ENCODE results near the gene TRIM26.

DNA sequence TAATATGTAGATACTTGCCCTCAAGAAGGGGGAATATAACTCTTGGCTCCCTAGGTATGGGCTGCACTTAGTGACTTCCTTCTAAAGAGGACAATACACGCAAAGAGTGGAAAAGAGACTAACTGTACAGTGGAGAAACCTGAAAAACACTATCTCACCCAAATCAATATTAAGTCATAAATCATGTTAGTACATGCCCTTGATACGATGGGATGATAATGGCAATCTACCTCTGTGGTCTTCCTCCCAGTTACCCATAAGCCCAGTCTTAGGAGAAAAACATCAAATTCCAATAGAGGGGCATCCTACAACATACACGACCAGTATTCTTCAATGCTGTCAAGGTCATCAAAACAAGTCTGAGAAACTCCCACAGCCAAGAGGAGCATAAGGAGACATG lies 1.3 kb downstream of the TRIM26 start:
- TF ChIP-seq, protein P1, sequence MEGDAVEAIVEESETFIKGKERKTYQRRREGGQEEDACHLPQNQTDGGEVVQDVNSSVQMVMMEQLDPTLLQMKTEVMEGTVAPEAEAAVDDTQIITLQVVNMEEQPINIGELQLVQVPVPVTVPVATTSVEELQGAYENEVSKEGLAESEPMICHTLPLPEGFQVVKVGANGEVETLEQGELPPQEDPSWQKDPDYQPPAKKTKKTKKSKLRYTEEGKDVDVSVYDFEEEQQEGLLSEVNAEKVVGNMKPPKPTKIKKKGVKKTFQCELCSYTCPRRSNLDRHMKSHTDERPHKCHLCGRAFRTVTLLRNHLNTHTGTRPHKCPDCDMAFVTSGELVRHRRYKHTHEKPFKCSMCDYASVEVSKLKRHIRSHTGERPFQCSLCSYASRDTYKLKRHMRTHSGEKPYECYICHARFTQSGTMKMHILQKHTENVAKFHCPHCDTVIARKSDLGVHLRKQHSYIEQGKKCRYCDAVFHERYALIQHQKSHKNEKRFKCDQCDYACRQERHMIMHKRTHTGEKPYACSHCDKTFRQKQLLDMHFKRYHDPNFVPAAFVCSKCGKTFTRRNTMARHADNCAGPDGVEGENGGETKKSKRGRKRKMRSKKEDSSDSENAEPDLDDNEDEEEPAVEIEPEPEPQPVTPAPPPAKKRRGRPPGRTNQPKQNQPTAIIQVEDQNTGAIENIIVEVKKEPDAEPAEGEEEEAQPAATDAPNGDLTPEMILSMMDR (IDR thresholded peaks at IDR 0.05): no peak
- no peak for TF ChIP-seq POLR2A (IDR thresholded peaks at IDR 0.05)
